ENCODE measurements around the gene INTS11. TPM values are rescaled to one million over a fixed set of nuclear protein-coding genes. Genes with fewer than 3 reads are reported as not detected.

INTS11 gene
- total and polyA plus RNA-seq, 2 of the 13 experiments (the other 11 are each of a cell fraction or from before 2014, with no cell fraction given): 52.8 to 94.8 TPM

GRCh38 chr1:1349256-1350012 lies 25.0 kb upstream of the INTS11 start, which contains the start of gene DVL1 (continued):
- TF ChIP-seq, protein P1, sequence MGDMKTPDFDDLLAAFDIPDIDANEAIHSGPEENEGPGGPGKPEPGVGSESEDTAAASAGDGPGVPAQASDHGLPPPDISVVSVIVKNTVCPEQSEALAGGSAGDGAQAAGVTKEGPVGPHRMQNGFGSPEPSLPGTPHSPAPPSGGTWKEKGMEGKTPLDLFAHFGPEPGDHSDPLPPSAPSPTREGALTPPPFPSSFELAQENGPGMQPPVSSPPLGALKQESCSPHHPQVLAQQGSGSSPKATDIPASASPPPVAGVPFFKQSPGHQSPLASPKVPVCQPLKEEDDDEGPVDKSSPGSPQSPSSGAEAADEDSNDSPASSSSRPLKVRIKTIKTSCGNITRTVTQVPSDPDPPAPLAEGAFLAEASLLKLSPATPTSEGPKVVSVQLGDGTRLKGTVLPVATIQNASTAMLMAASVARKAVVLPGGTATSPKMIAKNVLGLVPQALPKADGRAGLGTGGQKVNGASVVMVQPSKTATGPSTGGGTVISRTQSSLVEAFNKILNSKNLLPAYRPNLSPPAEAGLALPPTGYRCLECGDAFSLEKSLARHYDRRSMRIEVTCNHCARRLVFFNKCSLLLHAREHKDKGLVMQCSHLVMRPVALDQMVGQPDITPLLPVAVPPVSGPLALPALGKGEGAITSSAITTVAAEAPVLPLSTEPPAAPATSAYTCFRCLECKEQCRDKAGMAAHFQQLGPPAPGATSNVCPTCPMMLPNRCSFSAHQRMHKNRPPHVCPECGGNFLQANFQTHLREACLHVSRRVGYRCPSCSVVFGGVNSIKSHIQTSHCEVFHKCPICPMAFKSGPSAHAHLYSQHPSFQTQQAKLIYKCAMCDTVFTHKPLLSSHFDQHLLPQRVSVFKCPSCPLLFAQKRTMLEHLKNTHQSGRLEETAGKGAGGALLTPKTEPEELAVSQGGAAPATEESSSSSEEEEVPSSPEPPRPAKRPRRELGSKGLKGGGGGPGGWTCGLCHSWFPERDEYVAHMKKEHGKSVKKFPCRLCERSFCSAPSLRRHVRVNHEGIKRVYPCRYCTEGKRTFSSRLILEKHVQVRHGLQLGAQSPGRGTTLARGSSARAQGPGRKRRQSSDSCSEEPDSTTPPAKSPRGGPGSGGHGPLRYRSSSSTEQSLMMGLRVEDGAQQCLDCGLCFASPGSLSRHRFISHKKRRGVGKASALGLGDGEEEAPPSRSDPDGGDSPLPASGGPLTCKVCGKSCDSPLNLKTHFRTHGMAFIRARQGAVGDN (CRISPR knock-in tag; IDR thresholded peaks at IDR 0.05): peak; percentile 58
- no peak for TF ChIP-seq NAIF1 (CRISPR knock-in tag; IDR thresholded peaks at IDR 0.05; ENCODE audit: borderline replicate concordance)
- TF ChIP-seq NR0B2 (CRISPR knock-in tag; IDR thresholded peaks at IDR 0.05): 0 out of 2 replicates have a peak, but pooled peaks have one; percentile 28
- TF ChIP-seq ZNF770 (CRISPR knock-in tag; IDR thresholded peaks at IDR 0.05): no peak
- TF ChIP-seq, protein P2, sequence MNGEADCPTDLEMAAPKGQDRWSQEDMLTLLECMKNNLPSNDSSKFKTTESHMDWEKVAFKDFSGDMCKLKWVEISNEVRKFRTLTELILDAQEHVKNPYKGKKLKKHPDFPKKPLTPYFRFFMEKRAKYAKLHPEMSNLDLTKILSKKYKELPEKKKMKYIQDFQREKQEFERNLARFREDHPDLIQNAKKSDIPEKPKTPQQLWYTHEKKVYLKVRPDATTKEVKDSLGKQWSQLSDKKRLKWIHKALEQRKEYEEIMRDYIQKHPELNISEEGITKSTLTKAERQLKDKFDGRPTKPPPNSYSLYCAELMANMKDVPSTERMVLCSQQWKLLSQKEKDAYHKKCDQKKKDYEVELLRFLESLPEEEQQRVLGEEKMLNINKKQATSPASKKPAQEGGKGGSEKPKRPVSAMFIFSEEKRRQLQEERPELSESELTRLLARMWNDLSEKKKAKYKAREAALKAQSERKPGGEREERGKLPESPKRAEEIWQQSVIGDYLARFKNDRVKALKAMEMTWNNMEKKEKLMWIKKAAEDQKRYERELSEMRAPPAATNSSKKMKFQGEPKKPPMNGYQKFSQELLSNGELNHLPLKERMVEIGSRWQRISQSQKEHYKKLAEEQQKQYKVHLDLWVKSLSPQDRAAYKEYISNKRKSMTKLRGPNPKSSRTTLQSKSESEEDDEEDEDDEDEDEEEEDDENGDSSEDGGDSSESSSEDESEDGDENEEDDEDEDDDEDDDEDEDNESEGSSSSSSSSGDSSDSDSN (CRISPR knock-in tag; IDR thresholded peaks at IDR 0.05): peak; percentile 43
- TF ChIP-seq ZNF616 (CRISPR knock-in tag; IDR thresholded peaks at IDR 0.05; ENCODE audit: low read depth): no peak
- TF ChIP-seq, protein P3, sequence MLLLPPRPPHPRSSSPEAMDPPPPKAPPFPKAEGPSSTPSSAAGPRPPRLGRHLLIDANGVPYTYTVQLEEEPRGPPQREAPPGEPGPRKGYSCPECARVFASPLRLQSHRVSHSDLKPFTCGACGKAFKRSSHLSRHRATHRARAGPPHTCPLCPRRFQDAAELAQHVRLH (CRISPR knock-in tag; IDR thresholded peaks at IDR 0.05; ENCODE audit: borderline replicate concordance, low read depth): no peak
- TF ChIP-seq HDAC1 (CRISPR knock-in tag; IDR thresholded peaks at IDR 0.05): no peak
- TF ChIP-seq ZNF598 (CRISPR knock-in tag; IDR thresholded peaks at IDR 0.05; ENCODE audit: borderline replicate concordance): no peak
- no peak for TF ChIP-seq ZNF724P (CRISPR knock-in tag; IDR thresholded peaks at IDR 0.05; ENCODE audit: borderline replicate concordance)
- TF ChIP-seq ISL2 (CRISPR knock-in tag; IDR thresholded peaks at IDR 0.05): no peak
- no peak for TF ChIP-seq ZNF234 (CRISPR knock-in tag; conservative IDR thresholded peaks at IDR 0.05)
- TF ChIP-seq ZNF124 (CRISPR knock-in tag; IDR thresholded peaks at IDR 0.05): no peak
- TF ChIP-seq POGZ (CRISPR knock-in tag; IDR thresholded peaks at IDR 0.05): no peak
- peak; percentile 42; the same call in 1 of the 2 replicates for TF ChIP-seq PHF8 (CRISPR knock-in tag; IDR thresholded peaks at IDR 0.05)
- TF ChIP-seq U2AF1 (optimal IDR thresholded peaks at IDR 0.05; ENCODE audit: low read depth, low read length): no peak
- TF ChIP-seq ZBTB8A (CRISPR knock-in tag; IDR thresholded peaks at IDR 0.05; ENCODE audit: borderline replicate concordance, low read depth): no peak
- TF ChIP-seq AGO2 (optimal IDR thresholded peaks at IDR 0.05; ENCODE audit: low read depth, low read length): peak; percentile 84
